Progenitor cell of endocrine pancreas (in vitro differentiated cells): ENCODE measurements around the gene NEDD8. TPM values are rescaled to one million over a fixed set of nuclear protein-coding genes. Genes with fewer than 3 reads are reported as not detected.
A peak's percentile ranks its signal among the peaks of the same experiment; 100 is the strongest.
"Not testable (repeated sequence)": the region's sequence is repeated elsewhere in the genome, so short reads cannot be mapped to it uniquely, and the experiment has no call there.

Experiments used
- DNase-seq: peaks from one replicate; pipeline ENCODE4 v3.0.0; 2021; ENCODE audit warnings: low spot score; ENCODE audit not compliant: unreplicated experiment
- H3K27ac Mint-ChIP-seq: 2 replicates; pipeline ENCODE4 v1.8.0; 2021; ENCODE audit warnings: mild to moderate bottlenecking, moderate library complexity, mixed read lengths
- H3K27me3 Mint-ChIP-seq: 2 replicates; pipeline ENCODE4 v1.8.0; 2021; ENCODE audit warnings: mixed read lengths
- H3K36me3 Mint-ChIP-seq: 2 replicates; pipeline ENCODE4 v1.8.0; 2022; ENCODE audit warnings: mixed read lengths; ENCODE audit not compliant: insufficient read depth
- H3K4me1 Mint-ChIP-seq: 2 replicates; pipeline ENCODE4 v1.8.0; 2021; ENCODE audit warnings: low read depth, mixed read lengths
- H3K4me3 Mint-ChIP-seq: 2 replicates; pipeline ENCODE4 v1.8.0; 2021; ENCODE audit warnings: low read depth, mild to moderate bottlenecking, moderate library complexity, mixed read lengths
- H3K9me3 Mint-ChIP-seq: 2 replicates; pipeline ENCODE4 v1.8.0; 2021; ENCODE audit warnings: low read depth, mixed read lengths
- CTCF ChIP-seq: fragments of 200-600 bp; sonication (generic); IDR thresholded peaks from one replicate; pipeline ENCODE4 v1.5.0; 2021; ENCODE audit warnings: antibody characterized with exemption, mild to moderate bottlenecking; ENCODE audit not compliant: unreplicated experiment
- total RNA-seq: library from RNA; stranded (reverse); gene quantifications from 2 replicates; pipeline ENCODE4 v1.2.1, GENCODE V29; 2021

NEDD8 gene
- total RNA-seq, 1 donor from 2014 or later = 161 TPM

- Mint-ChIP-seq H3K27ac (no peak overlapping the region), H3K36me3 (no peaks in the 10 kb centered on the region), H3K4me1 (no peaks in the 10 kb centered on the region), H3K4me3 (no peak overlapping the region), H3K27me3 (no peaks in the 10 kb centered on the region), H3K9me3 (no peaks in the 10 kb centered on the region)
- no peak for DNase-seq
- TF ChIP-seq CTCF = no peak
Observed at GRCh38 chr14:24250354-24250753, 18.2 kb upstream of the NEDD8 start.

GRCh38 chr14:24249230-24250021 is 17.3 kb upstream of the NEDD8 start:
- Mint-ChIP-seq H3K36me3 (no peaks in the 10 kb centered on the region), H3K9me3 (no peaks in the 10 kb centered on the region), H3K27ac (peak overlapping the region; percentile 86), H3K4me1 (peaks cover 2% of the 10 kb centered on the region), H3K27me3 (no peaks in the 10 kb centered on the region), H3K4me3 (no peak overlapping the region)
- no peak for TF ChIP-seq CTCF
- DNase-seq = no peak

GRCh38 chr14:24247422-24247821 is 15.3 kb upstream of the NEDD8 start:
- Mint-ChIP-seq H3K27ac (no peak overlapping the region), H3K4me3 (no peak overlapping the region), H3K4me1 (peaks cover 8% of the 10 kb centered on the region), H3K27me3 (no peaks in the 10 kb centered on the region), H3K36me3 (no peaks in the 10 kb centered on the region), H3K9me3 (no peaks in the 10 kb centered on the region)
- no peak for TF ChIP-seq CTCF
- no peak for DNase-seq

- H3K4me1 Mint-ChIP-seq = peaks cover 9% of the 10 kb centered on the region
- H3K27me3 Mint-ChIP-seq = no peaks in the 10 kb centered on the region
- H3K9me3 Mint-ChIP-seq = no peaks in the 10 kb centered on the region
- no peak overlapping the region for H3K27ac Mint-ChIP-seq
- no peak for DNase-seq
- no peak overlapping the region for H3K4me3 Mint-ChIP-seq
- H3K36me3 Mint-ChIP-seq = no peaks in the 10 kb centered on the region
- TF ChIP-seq CTCF = no peak
Observed at GRCh38 chr14:24246765-24247212, 14.6 kb upstream of the NEDD8 start.

- H3K4me1 Mint-ChIP-seq, H3K4me3 Mint-ChIP-seq: not testable (repeated sequence)
Observed at GRCh38 chr14:24245350-24245749, 13.2 kb upstream of the NEDD8 start.

GRCh38 chr14:24243336-24243836 is 11.2 kb upstream of the NEDD8 start:
- Mint-ChIP-seq H3K4me1 (peaks cover 11% of the 10 kb centered on the region), H3K4me3 (peak overlapping the region; percentile 97), H3K9me3 (no peaks in the 10 kb centered on the region), H3K36me3 (peaks cover 4% of the 10 kb centered on the region), H3K27ac (peak overlapping the region; percentile 99), H3K27me3 (no peaks in the 10 kb centered on the region)
- no peak for TF ChIP-seq CTCF
- no peak for DNase-seq

More at GRCh38 chr14:24245350-24245749, 13.2 kb upstream of the NEDD8 start:
- H3K27ac Mint-ChIP-seq, H3K36me3 Mint-ChIP-seq, H3K9me3 Mint-ChIP-seq, DNase-seq, H3K27me3 Mint-ChIP-seq: not testable (repeated sequence)
